Measurements from ENCODE around the gene C5orf63. TPM values are rescaled to one million over a fixed set of nuclear protein-coding genes. Genes with fewer than 3 reads are reported as not detected.
"Not testable (repeated sequence)": the region's sequence is repeated elsewhere in the genome, so short reads cannot be mapped to it uniquely, and the experiment has no call there.

Gene C5orf63
- total and polyA plus RNA-seq, 12 donors, result 1.6 to 11.4 (median 4.5) TPM; not detected in 1

GRCh38 chr5:127024821-127025220 is 48.5 kb downstream of the C5orf63 start:
- Histone ChIP-seq H3K9me3 (replicated peaks in 1 of 3) (no peaks in the 10 kb centered on the region), H3K4me1 (replicated peaks in 1 of 2) (peaks cover 10 to 27% of the 10 kb centered on the region in 2 donors), H3K27me3 (no peaks in the 10 kb centered on the region), H3K27ac (no peak overlapping the region), H3K36me3 (replicated peaks in 1 of 2) (no peaks in the 10 kb centered on the region), H3K4me3 (no peak overlapping the region)
- intact Hi-C loops (cut with DNase I), result no loop called here
- DNase-seq, result no peak
- WGBS, 4 donors, result 77 to 83% (median 80%) methylated on average over 4 of the region's 4 CpGs
- TF ChIP-seq CTCF (IDR thresholded peaks at IDR 0.05) (no peak), POLR2A (IDR thresholded peaks at IDR 0.05) (no peak)

DNA sequence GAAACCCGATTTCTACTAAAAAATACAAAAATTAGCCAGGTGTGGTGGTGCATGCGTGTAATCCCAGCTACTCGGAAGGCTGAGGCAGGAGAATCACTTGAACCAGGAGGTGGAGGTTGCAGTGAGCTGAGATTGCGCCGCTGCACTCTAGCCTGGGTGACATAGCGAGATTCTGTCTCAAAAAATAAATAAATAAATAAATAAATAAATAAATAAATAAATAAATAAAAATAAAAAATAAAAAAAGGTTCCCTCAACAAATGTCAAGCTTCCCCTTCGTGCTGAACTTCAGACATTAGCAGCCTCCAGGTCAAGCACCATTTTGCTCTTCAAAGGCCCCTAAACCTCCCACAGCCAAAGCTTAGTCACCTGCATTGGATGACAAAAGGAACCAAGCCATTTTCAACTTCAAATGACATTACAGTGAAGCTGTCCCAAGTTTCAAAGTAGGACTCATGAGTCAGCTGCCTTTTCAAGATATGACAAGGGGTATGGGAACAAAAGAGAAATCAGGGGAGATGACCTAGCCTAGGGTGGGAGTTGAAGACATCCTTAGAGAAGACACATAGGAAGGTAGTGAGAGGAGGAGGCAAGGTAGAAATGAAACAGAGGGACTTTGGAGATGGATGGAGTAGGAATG is 49.6 kb downstream of the C5orf63 start:
- H3K4me3 ChIP-seq; DNase-seq; H3K9me3 ChIP-seq (replicated peaks in 1 of 3); intact Hi-C loops (cut with DNase I); H3K27ac ChIP-seq; H3K27me3 ChIP-seq; H3K36me3 ChIP-seq (replicated peaks in 1 of 2): not testable (repeated sequence)
- H3K4me1 ChIP-seq (replicated peaks in 1 of 2), result peaks cover 4 to 19% of the 10 kb centered on the region in 2 donors
- 95 to 98% (median 97%) methylated on average over 7 of the region's 7 CpGs for WGBS, 4 donors

- TF ChIP-seq POLR2A (IDR thresholded peaks at IDR 0.05), result no peak
- TF ChIP-seq CTCF (IDR thresholded peaks at IDR 0.05), result no peak
- Histone ChIP-seq H3K27ac (no peak overlapping the region), H3K27me3 (no peaks in the 10 kb centered on the region), H3K4me3 (no peak overlapping the region), H3K9me3 (replicated peaks in 1 of 3) (no peaks in the 10 kb centered on the region), H3K36me3 (replicated peaks in 1 of 2) (no peaks in the 10 kb centered on the region), H3K4me1 (replicated peaks in 1 of 2) (peaks cover 0 to 11% of the 10 kb centered on the region in 2 donors)
- DNase-seq, result no peak
- WGBS, 4 donors, result 91 to 98% (median 93%) methylated on average over 3 of the region's 3 CpGs
- intact Hi-C loops (cut with DNase I), result no loop called here
Observed at GRCh38 chr5:127022846-127023245, 50.5 kb downstream of the C5orf63 start.

- WGBS, 4 donors, result 81 to 92% (median 87%) methylated on average over 1 of the region's 1 CpG
- TF ChIP-seq CTCF (IDR thresholded peaks at IDR 0.05), result no peak
- no peak overlapping the region for H3K4me3 ChIP-seq
- DNase-seq, result no peak
- no peaks in the 10 kb centered on the region for H3K27me3 ChIP-seq
- no peaks in the 10 kb centered on the region for H3K4me1 ChIP-seq (replicated peaks in 1 of 2)
- no peak overlapping the region for H3K27ac ChIP-seq
- no peaks in the 10 kb centered on the region for H3K36me3 ChIP-seq (replicated peaks in 1 of 2)
- no peaks in the 10 kb centered on the region for H3K9me3 ChIP-seq (replicated peaks in 1 of 3)
- intact Hi-C loops (cut with DNase I), result no loop called here
Observed at GRCh38 chr5:127019928-127020327, 53.4 kb downstream of the C5orf63 start.

DNA sequence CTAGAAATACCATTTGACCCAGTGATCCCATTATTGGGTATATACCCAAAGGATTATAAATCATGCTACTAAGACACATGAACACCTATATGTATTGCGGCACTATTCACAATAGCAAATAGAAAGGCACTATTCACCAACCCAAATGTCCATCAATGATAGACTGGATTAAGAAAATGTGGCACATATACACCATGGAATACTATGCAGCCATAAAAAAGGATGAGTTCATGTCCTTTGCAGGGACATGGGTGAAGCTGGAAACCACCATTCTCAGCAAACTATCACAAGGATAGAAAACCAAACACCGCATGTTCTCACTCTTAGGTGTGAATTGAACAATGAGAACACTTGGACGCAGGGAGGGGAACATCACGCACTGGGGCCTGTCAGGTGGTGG is 56.6 kb downstream of the C5orf63 start:
- intact Hi-C loops (cut with DNase I); H3K36me3 ChIP-seq (replicated peaks in 1 of 2); H3K4me3 ChIP-seq; DNase-seq; H3K9me3 ChIP-seq (replicated peaks in 1 of 3); H3K4me1 ChIP-seq (replicated peaks in 1 of 2); H3K27me3 ChIP-seq; H3K27ac ChIP-seq: not testable (repeated sequence)
- WGBS, 4 donors, result 94 to 100% (median 97%) methylated on average over 4 of the region's 4 CpGs

Data from adrenal gland (tissue), 12 donors.